HG03457 (cell line): ENCODE data around the gene SAMSN1.

Source experiments
- ATAC-seq: cut with Tn5 transposase; IDR thresholded peaks from one replicate; pipeline ENCODE4 v1.9.1; 2021; ENCODE audit warnings: moderate number of reproducible peaks; ENCODE audit not compliant: unreplicated experiment

SAMSN1 gene

DNA sequence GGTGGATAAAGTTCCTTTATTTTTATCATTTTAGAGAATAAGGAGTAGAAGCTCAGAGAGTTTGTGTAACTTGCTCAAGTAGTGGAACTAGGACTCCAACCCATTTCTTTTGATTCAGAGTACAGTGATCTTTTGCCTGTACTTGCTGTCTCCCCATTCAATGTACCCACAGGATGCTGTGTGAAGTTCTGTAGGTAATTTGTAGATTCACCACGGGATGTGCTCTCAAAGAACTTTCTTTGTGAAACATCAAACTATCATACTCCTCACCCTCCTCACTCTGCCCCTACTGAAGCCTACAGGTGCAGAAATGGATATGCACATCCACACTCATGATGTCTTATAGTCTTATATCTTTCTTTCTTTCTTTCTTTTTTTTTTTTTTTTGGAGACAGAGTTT, 97.3 kb downstream of the SAMSN1 start:
- ATAC-seq: no peak

- ATAC-seq: no peak
Measured at GRCh38 chr21:14438211-14438610, 107.9 kb downstream of the SAMSN1 start.

DNA sequence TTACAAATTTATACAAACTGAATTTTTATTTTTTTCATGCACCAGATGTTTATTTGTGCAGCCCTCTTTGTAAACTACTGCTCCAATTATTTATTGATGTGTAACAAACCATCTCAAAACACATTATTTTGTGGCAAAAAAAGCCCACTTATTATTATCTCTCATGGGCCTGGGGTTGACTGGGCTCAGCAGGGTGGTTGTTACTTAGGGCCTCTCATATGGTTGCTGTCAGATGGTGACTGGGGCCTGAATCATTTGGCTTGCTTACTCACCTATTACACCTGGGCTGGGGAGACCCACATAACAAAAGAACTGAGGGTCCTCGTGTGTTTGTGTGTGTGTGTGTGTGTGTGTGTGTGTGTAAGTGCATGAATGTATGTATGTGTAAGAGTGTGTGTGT, 110.7 kb downstream of the SAMSN1 start:
- ATAC-seq: no peak
